Inflammatory macrophage treated with lipopolysaccharide for 1 hour (primary cell): ENCODE data around the gene WIPF2.

Source experiments
- DNase-seq, 2 donors: peaks; one replicate each; pipeline ENCODE4 v3.0.0-alpha.2; 2020 to 2022

WIPF2 gene, protein sequence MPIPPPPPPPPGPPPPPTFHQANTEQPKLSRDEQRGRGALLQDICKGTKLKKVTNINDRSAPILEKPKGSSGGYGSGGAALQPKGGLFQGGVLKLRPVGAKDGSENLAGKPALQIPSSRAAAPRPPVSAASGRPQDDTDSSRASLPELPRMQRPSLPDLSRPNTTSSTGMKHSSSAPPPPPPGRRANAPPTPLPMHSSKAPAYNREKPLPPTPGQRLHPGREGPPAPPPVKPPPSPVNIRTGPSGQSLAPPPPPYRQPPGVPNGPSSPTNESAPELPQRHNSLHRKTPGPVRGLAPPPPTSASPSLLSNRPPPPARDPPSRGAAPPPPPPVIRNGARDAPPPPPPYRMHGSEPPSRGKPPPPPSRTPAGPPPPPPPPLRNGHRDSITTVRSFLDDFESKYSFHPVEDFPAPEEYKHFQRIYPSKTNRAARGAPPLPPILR

DNA sequence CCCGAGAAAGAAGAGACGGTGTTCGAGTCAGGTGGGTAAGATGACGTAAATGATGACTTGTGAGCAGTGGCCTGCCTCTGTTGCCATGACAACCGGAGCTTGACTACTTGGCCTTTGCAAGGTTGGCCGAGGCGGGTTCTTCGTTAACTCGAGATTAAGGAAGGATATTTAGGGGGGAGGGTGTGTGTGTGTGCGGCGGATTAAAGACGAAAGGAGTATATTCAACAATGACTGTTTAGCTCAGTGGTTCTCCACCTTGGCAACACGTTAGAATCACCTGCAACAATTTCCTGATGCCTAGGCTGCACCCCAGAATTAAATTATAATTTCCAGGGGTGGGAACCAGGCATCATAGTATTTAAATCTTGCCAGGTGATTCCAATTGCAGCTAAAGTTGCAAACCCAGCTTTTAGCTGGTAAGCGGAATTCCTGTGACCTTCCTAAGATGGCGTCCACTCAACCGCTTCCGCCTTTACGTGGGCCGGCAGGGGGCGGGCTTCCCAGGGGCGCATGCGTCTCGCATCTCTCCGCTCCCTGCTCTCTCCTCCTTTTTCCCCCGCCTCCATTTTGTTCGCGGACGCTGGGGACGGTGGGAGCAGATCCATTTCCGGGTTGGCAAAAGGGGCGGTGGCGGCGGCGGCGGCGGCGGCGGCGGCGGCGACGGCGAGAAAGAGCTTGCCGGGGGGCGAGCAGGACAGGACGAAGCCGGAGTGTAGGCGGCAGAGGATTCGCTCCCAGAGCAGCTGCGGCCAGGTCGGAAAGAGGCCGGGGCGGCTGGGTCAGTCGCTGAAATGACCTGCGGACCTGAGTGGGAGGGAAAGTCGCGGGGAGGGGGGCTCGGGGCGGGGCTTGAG lies at the start of gene WIPF2:
TSS of gene WIPF2 (plus strand) at position 565 of the 854 bp plus-strand sequence. CDS start 37,156 bp downstream, outside the sequence.
- peak; percentile 96 to 98 for DNase-seq

DNA sequence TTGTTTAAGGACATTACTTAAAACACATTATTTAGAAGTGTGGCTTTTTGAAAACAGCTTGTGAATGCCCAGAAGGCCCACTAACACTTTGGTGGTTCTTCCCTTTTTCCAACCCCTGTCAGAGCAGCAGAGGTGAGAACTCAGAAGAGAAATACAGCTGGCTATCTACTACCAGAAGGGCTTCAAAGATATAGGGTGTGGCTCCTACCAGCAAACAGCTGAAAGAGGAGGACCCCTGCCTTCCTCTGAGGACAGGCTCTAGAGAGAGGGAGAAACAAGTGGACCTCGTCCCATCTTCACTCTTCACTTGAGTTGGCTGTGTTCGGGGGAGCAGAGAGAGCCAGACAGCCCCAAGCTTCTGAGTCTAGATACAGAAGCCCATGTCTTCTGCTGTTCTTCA lies 48.8 kb upstream of the WIPF2 start:
- no peak for DNase-seq

DNA sequence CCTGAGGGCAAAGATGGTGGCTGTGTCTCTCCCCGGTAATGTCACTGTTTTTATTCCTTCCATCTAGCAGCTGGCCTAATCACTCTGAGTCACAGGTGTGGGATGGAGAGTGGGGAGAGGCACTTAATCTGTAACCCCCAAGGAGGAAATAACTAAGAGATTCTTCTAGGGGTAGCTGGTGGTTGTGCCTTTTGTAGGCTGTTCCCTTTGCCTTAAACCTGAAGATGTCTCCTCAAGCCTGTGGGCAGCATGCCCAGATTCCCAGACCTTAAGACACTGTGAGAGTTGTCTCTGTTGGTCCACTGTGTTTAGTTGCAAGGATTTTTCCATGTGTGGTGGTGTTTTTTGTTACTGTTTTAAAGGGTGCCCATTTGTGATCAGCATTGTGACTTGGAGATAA lies 47.4 kb upstream of the WIPF2 start:
- DNase-seq: no peak

DNA sequence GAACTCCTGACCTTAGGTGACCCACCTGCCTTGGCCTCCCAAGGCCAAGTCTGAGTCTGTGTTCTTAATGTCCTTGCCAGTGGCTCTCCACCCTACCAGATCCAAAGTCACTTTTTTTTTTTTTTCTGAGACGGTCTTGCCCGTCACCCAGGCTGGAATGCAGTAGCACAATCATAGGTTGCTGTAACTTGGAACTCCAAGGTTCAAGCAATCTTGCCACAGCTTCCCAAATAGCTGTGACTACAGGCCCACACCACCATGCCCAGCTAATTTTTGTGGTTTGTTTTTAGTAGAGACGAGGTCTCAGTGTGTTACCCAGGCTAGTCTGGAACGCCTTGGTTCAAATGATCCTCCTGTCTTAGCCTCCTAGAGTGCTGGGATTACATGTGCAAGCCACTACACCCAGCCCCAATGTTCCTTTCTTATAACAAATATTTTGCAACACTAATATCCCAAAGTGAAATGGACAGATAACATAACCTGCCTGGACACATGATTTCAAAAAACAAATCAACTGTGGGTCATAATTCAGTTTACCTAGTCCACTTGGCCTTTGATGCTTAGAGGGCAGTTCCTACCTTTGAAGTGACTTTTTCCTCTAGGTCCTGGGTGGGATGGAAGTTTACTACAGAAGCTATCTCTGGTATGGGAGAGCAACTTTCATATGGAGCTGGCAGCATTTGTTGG lies 45.9 kb upstream of the WIPF2 start:
- no peak for DNase-seq

DNA sequence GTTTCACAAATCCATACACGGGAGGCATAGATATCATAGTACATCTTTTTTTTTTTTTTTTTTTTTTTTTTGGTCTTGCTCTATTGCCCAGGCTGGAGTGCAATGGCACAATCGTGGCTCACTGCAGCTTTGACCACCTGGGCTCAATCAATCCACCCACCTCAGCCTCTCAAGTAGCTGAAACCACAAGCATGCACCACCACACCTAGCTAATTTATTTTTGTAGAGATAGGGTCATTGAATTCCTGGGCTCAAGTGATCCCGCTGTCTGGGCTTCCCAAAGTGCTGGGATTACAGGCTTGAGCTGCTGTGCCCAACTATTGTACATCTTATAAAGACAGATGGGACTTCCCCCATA lies 45.3 kb upstream of the WIPF2 start:
- no peak for DNase-seq

DNA sequence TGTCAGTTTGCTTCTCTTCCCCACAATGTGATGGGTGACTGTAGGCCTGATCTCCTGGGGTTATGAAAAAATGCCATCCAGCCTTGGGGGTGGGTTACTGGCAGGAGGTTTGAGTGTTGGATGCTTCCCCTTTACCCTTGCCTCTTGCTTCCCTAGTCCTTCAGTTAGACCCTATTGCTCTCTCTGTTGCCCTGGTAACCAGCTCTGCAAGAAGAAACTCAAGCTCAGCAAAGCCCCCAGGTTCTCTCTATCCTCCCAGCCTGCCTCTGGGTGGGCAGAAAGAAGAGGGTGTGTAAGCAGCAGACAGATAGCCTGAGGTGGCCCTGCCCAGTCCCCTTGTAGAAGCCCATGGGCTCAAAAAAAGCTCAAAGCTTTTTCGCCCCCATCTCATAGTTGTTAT lies 44.6 kb upstream of the WIPF2 start:
- DNase-seq: no peak

DNA sequence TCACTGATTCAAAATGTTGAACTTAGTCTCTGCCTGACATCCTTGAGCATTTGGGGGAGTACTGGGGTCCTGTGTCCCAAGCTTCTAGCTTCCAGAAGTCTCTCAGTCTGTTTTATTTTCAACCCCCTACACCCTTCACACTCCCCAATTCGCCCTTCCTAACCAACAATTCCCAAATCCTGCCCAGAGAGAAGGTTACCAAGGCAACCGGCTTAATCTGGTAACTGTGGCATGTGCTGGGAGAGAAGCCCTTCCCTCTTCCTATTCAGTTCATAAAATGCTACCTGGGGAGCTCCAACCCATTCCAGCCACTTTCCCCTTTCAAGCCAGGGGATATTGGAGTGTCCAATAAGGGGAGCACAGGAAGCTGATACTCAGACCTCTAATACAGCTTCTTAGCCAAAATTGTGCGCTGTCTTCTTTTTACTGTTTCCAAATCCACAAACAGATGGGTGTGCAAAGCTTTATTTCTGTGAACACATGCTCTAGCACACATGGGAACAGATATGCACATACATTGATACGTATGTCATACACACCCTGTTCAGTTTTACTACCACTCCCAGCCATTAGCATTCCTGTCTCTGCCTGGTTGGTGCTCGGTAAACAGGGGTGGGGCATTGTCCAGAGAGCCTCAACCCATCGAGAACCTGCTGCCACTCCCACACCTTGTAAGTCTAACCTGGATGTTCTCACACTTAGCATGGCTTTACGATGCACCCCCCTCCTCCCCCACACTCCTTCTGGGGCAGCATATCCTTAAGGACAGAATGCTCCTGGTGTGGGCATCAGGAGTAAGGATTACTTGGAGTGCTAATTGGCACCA lies 43.0 kb upstream of the WIPF2 start:
- no peak for DNase-seq

DNA sequence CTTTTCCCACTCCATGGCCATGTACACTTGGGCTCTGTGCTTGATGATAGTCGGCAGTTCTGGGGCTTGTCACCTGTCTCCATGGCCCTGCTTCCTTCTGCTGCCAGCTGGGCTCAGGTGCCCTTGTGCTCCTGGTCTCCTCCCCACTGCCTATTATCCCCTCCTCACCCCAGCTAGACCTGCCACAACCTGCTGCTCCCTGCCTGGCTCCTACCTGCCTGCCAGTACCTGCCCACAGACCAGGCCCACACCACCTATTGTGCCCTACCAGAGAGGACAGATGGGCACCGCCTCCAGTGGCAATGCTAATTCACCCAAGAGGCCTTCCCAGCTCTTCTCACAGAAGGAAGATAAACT lies 42.4 kb upstream of the WIPF2 start:
- no peak for DNase-seq

DNA sequence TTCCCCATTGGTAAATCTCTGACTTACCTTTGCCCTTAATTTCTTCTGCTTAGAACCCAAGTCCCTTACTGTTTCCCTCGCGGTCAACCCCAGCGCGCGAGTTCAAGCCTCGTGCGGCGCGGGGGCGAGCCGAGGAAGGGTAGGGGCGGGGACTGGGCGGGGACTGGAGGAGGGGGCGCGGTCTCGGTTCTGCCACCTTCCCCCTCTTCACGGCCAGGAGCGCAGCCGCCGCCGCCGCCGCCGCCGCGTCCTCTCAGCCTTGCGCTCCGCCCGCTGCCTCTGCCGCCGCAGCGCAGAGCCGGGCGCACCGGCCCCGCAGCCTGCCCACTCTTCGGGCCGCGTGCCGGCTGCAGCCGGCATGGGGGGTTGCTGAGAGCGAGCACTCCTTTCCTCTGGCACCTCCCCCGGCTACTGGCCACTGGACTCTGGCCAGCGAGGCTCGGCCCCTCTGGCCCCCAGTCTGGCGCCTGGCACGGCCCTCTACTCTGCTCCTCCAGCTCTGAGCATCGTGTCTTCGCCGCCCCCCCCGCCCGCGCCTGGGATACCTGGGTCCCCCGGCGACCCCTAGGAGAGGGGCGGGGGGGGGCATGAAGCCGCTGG lies 41.7 kb upstream of the WIPF2 start, which contains the start of gene RAPGEFL1:
TSS of gene RAPGEFL1 (plus strand) at position 196 of the 600 bp plus-strand sequence. CDS start at position 588, 392 bp downstream.
- DNase-seq: peak; percentile 80 to 90

DNA sequence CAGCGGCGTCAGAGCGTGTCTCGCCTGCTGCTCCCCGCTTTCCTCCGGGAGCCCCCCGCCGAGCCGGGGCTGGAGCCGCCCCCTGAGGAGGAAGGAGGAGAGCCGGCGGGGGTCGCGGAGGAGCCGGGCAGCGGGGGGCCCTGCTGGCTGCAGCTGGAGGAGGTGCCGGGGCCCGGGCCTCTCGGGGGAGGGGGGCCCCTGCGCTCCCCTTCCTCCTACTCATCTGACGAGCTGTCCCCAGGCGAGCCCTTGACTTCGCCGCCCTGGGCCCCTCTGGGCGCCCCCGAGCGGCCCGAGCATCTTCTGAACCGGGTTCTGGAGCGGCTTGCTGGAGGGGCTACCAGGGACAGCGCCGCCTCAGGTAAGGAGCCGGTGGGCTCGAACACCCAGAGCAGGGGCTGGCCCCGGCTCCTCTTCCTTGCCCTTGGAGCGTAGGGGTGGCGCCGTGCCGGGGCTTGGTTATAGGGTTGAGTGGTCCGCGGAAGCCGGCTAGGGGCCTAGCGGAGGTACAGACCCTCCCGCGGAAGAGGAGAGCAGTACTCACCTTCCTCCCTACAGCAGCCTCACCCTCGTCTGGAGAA lies 41.0 kb upstream of the WIPF2 start:
- DNase-seq: no peak

DNA sequence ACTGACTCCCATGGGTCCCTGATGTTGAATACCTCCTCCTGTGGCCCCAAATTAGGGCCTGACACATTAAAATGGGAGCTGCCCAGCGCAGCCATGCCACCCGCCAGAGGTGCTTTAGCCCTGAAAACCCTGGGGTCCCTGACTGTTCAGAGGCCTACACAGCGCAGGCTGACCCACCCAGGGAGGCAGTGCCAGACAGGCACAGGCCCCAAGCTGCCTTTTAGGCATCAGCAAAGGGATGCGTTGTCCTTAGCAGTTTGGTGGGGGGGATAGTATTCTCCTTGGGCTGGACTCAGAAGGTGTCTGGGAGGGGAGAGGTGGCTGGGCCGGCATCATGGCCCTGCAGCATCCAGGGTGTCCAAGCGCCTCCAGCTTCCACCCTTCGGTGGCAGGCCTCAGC lies 40.4 kb upstream of the WIPF2 start:
- no peak for DNase-seq

DNA sequence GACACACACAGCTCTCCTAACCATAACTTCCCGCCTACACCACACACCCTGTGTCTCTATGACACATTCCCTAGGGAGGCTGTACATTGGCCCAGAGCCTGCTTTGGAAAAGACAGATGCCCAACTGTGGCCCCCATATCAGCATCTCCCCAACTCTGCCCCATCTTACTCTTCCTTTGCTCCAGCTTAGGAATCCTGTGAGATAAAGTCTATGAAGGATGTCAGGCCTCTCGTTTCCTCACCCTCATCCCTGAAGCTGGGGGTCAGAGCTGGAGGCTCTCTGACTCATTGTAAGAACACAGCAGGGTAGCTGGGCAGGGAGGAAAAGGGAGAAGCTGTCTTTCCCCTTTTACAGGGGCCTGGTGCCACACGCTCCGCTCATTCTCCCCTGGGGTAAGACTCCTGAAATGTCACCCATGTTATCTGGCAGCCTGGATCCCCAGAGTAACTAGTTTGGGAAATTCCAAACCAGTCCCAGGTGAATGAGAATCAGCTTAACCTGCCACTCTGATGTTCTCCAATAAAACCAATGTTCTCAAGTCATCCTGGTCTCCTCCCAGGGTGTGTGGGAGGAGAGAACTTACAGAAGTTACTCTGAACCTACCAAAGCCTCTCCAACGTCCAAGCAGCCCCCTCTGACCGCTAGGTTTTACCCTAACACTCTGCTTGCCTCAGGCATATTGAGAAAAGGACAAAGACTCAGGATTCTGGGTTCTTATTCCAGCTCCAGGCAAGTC lies 39.0 kb upstream of the WIPF2 start:
- no peak for DNase-seq

DNA sequence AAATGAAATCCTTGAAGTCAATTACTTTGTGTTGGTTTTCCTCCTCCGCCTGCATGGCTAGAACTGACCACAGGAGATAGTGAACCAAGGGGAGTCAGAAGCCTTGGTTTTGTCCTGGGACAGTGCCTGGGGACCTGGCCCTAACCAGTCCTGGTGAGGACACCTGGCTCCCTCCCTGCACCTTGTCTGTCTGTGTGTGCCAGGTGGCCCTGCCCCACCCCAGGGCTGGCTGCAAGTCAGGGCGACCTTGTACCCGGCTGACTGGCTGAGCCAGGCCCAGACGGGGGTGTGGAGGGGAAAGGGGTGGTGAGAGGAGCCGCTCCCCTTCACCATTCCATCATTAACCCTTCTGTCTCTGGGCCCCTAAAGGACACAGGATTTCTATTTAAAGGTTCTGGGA lies 38.4 kb upstream of the WIPF2 start:
- no peak for DNase-seq

DNA sequence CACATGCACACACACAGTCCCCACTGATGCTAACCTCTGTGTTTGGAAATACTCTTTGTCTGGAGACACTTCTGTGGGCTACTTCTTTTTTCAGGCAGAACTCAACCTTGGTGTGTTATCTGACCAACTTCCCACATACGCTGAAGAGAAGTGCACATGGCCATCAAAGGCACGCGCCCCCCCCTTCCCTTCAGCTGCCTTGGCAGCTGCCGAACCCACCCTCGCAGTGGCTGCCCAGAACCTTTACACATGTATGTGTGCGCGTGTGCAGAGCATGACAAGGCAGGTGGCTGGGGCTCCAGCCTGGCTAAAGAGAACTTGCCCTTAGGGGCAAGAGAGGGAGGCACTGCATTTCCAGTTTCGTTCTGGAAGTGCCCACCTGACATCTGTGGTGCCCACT lies 37.9 kb upstream of the WIPF2 start:
- DNase-seq: no peak

DNA sequence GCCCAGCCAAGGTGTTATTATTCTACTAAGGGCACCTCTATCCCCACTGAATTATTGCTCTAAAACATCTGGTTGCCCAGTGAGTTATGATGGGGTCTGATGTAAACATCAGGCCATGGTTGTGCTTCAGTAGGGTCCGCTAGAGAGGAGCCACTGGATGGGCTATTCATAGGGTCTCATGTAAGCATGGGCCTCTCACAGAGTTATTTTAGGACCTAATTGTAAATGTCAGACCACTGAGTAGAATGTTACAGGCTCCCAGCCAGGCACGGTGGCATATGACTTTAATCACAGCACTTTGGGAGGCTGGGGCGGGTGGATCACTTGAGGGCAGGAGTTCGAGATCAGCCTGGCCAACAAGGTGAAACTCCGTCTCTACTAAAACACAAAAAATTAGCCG lies 36.5 kb upstream of the WIPF2 start:
- no peak for DNase-seq

DNA sequence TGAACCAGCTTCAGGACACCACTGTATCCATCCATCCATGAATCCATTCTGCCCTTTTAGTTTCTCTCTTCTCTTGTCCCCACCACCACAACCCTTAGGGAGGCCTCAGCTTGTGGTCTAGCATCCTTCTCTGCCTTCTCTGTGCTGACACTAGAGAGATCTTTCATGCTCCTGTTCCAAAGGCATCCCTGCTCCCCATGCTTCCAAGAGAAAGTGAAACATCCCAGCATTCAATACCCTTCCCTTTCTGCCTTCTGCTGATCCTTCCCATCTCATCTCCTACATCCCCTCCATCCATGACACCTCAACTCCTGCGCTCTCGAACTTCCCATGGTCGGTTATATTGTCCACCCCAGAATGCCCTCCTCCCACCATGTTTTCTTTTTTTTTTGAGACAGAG lies 31.9 kb upstream of the WIPF2 start:
- no peak for DNase-seq

DNA sequence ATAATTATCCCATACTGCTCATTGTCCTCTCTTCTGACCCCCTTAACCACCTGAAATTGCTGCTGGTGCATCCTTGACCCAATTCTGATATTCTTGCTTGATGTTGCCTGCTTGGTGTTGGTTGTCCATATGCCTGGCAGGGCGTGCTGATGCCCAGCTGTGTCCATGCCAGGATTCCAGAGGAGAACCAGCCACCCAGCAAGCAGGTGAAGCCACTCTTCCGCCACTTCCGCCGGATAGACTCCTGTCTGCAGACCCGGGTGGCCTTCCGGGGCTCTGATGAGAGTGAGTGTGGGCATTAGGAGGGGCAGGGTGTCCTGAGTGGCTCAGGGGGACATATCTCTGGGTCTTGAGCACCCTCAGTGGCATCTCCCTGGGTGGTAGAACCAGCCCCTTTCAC lies 30.4 kb upstream of the WIPF2 start:
- no peak for DNase-seq

DNA sequence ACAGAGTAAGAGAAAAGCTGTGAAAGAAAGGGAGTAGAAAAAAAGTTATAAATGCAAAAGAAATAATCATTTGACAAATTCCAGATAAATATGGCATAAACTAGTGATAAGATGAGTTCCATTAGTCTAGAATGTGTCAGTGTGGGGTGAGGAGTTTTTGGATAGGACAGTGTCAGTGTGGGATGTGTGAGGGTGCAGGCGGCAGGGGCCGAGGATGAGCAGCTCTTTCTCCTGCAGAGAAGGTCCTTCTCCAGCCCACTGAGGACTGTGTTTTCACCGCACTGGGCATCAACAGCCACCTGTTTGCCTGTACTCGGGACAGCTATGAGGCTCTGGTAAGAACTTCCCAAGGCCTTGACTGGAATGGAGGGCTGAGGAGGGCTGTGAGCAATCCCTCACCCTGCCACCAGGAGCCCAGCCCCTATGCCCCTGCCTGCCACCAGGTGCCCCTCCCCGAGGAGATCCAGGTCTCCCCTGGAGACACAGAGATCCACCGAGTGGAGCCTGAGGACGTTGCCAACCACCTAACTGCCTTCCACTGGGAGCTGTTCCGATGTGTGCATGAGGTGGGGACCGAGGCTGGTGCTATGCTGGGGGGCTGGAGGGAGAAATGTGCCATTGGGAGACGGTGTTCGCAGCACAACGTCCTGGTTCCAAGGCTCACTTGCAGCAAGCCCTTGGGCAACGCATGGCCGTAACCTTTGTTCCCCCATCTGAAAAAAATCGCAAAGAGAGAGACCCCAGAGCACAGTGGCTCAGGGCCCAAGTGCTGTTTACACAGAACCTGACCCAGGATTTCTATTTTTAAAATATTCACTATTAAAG lies 28.7 kb upstream of the WIPF2 start:
- no peak for DNase-seq

DNA sequence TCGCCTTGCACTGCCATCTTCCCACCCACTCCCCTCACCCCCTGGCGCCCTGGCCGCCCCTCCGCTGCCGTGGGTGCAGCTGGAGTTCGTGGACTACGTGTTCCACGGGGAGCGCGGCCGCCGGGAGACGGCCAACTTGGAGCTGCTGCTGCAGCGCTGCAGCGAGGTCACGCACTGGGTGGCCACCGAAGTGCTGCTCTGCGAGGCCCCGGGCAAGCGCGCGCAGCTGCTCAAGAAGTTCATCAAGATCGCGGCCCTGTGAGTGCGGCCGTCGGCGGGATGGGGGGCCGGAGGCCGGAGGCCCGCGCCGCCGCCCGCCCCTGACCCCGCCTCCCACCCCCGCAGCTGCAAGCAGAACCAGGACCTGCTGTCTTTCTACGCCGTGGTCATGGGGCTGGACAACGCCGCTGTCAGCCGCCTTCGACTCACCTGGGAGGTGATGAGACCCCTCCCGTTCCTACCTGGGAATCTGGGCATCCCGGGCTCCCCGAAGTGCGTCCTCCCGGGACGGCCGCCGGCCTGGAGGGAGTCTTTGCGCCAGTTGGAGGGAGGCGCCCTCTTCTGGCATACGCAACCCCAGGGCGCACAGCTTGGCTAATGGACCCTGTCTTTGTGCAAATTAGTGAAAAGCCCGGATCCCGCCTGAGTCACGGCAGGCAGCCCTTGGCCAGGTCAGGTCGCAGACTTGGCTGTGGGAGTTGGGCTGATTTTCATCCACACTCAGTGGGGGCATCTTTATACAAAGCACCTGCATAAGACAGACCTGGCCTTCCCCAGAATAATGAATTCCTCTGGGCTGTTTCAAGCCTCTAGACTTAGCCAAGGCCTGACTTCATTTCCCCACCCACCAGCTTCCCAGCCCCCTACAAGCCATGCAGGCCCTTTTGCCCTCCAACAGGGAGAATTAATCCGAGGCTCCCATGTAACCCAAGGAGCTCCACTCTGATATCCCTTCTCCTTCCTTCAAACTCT lies 27.6 kb upstream of the WIPF2 start:
- DNase-seq: peak; percentile 43 to 71
